HG03135 (cell line): ENCODE results near the gene NAGPA.

Source experiments
- ATAC-seq: cut with Tn5 transposase; IDR thresholded peaks from one replicate; pipeline ENCODE4 v1.9.1; 2021; ENCODE audit warnings: mild to moderate bottlenecking, moderate library complexity; ENCODE audit not compliant: unreplicated experiment

The NAGPA gene

GRCh38 chr16:4979736-4980660 is 53.7 kb downstream of the NAGPA start:
- no peak for ATAC-seq

- no peak for ATAC-seq
These were observed 54.6 kb downstream of the NAGPA start for GRCh38 chr16:4979164-4979563.

GRCh38 chr16:4976611-4977145 is 57.1 kb downstream of the NAGPA start:
- no peak for ATAC-seq

- ATAC-seq, result peak; percentile 92
These were observed 57.7 kb downstream of the NAGPA start for GRCh38 chr16:4976079-4976478.
